Measurements from ENCODE around the gene PRCP. TPM values are rescaled to one million over a fixed set of nuclear protein-coding genes. Genes with fewer than 3 reads are reported as not detected.

The PRCP gene
- total and polyA plus RNA-seq, 5 donors from 2014 or later: 19.7 to 41.9 (median 27.9) TPM

DNA sequence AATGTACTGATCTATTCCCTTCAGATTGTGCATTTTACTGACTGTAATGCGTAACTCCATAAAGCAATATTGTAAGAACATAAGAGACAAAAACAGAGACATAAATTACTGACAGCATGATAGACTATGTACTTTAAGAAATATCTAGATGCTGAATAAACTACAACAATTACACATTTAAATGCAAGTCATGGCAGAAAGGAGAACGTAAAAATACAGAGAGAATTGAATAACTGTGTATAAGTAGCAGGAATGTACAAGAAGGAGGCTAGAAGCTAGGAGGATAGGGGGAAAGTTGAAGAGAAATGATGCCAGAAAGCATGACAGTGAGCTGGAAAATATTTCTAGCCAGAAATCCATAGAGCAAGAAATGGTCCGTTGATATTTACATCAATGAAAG, 92.6 kb downstream of the PRCP start:
- no peaks in the 10 kb centered on the region for H3K36me3 ChIP-seq (ENCODE audit: control insufficient read depth, insufficient read depth, low read length)
- H3K27ac ChIP-seq (ENCODE audit: insufficient read depth, low read length, poor library complexity, severe bottlenecking): no peak overlapping the region
- H3K9me3 Mint-ChIP-seq: peaks cover 0 to 4% (median 0%) of the 10 kb centered on the region in 7 donors
- no peak overlapping the region for H3K27ac Mint-ChIP-seq
- no peaks in the 10 kb centered on the region for H3K4me1 ChIP-seq (ENCODE audit: control insufficient read depth, insufficient read depth, low read length, poor library complexity, severe bottlenecking)
- DNase-seq (no peak), ATAC-seq (ENCODE audit: low read depth in 2 of 2) (no peak)
- no peaks in the 10 kb centered on the region for H3K36me3 Mint-ChIP-seq
- H3K9me3 ChIP-seq (ENCODE audit: control insufficient read depth in 2 of 2, low read length in 2 of 2): no peaks in the 10 kb centered on the region
- no peak overlapping the region for H3K4me3 ChIP-seq (ENCODE audit: low read depth, low read length)
- H3K27me3 ChIP-seq (ENCODE audit: control insufficient read depth, insufficient read depth, low read length): peaks cover 10% of the 10 kb centered on the region
- peaks cover 12% of the 10 kb centered on the region for H3K27me3 Mint-ChIP-seq
- H3K4me1 Mint-ChIP-seq: no peaks in the 10 kb centered on the region
- H3K4me3 Mint-ChIP-seq: no peak overlapping the region

GRCh38 chr11:82802710-82803109, 97.5 kb downstream of the PRCP start:
- no peak overlapping the region for H3K4me3 Mint-ChIP-seq
- H3K27ac Mint-ChIP-seq: no peak overlapping the region
- H3K4me1 Mint-ChIP-seq: no peaks in the 10 kb centered on the region
- peaks cover 22% of the 10 kb centered on the region for H3K27me3 Mint-ChIP-seq
- DNase-seq: no peak
- no peaks in the 10 kb centered on the region for H3K36me3 Mint-ChIP-seq
- no peak for ATAC-seq (ENCODE audit: low read depth in 2 of 2)
- Histone ChIP-seq H3K4me1 (ENCODE audit: control insufficient read depth, insufficient read depth, low read length, poor library complexity, severe bottlenecking) (no peaks in the 10 kb centered on the region), H3K9me3 (ENCODE audit: control insufficient read depth in 2 of 2, low read length in 2 of 2) (no peaks in the 10 kb centered on the region), H3K36me3 (ENCODE audit: control insufficient read depth, insufficient read depth, low read length) (no peaks in the 10 kb centered on the region), H3K4me3 (ENCODE audit: low read depth, low read length) (no peak overlapping the region), H3K27ac (ENCODE audit: insufficient read depth, low read length, poor library complexity, severe bottlenecking) (no peak overlapping the region), H3K27me3 (ENCODE audit: control insufficient read depth, insufficient read depth, low read length) (peaks cover 12% of the 10 kb centered on the region)
- H3K9me3 Mint-ChIP-seq: peaks cover 0 to 4% (median 0%) of the 10 kb centered on the region in 7 donors

DNA sequence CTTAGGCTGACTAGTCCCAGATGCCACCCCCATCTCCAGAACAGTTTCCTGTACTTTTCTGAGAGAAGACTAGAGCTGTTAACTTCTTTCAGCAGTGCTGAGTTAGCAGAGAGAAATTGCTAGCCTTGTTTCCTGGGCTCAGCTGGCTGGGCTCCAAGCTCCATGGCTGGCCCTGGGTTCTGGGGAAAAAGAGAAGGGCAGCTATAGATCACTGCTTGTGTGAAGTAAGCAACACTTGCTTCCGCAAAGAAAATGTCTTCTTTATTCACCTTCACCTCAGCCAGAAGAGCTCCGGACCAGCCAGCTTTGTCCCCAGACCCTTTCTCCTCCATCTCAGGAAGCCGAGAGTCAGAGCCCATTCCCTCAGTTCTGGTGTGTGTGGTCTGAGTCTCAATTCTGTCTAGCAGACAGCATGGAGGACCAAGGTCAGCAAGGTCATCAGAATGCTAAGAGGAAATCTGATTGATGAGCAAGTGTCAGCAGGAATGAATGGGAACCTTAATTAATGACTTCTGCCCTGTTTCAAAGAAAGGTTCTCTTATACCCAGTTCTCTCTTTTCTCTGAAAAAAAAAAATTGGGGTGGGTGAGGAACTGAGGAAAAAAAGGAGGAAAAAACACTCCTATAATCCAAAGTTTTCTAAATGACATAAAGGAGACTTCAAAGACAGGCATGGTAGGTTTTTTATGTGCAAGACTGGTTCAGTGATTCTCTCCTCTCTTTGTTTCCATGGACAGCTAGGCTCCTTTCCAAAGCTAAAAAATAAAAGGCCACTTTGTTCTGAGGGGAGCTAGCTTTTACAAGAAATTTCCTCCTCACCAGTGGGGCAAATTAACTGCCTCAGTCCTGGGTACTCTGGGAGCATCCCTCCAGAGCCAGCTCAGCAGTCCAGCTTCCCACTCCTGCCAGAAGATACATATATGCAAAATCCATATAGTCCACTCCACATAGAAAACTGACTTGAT, 103.0 kb downstream of the PRCP start:
- Mint-ChIP-seq H3K27ac (no peak overlapping the region), H3K36me3 (no peaks in the 10 kb centered on the region), H3K4me1 (no peaks in the 10 kb centered on the region), H3K27me3 (peaks cover 13% of the 10 kb centered on the region), H3K9me3 (peaks cover 0 to 4% (median 0%) of the 10 kb centered on the region in 7 donors), H3K4me3 (no peak overlapping the region)
- Histone ChIP-seq H3K9me3 (ENCODE audit: control insufficient read depth in 2 of 2, low read length in 2 of 2) (no peaks in the 10 kb centered on the region), H3K36me3 (ENCODE audit: control insufficient read depth, insufficient read depth, low read length) (no peaks in the 10 kb centered on the region), H3K27ac (ENCODE audit: insufficient read depth, low read length, poor library complexity, severe bottlenecking) (no peak overlapping the region), H3K27me3 (ENCODE audit: control insufficient read depth, insufficient read depth, low read length) (peaks cover 4% of the 10 kb centered on the region), H3K4me3 (ENCODE audit: low read depth, low read length) (no peak overlapping the region), H3K4me1 (ENCODE audit: control insufficient read depth, insufficient read depth, low read length, poor library complexity, severe bottlenecking) (no peaks in the 10 kb centered on the region)
- DNase-seq (no peak), ATAC-seq (ENCODE audit: low read depth in 2 of 2) (no peak)

GRCh38 chr11:82794490-82794889, 105.7 kb downstream of the PRCP start:
- H3K4me1 ChIP-seq (ENCODE audit: control insufficient read depth, insufficient read depth, low read length, poor library complexity, severe bottlenecking): no peaks in the 10 kb centered on the region
- H3K4me3 ChIP-seq (ENCODE audit: low read depth, low read length): no peak overlapping the region
- H3K36me3 ChIP-seq (ENCODE audit: control insufficient read depth, insufficient read depth, low read length): no peaks in the 10 kb centered on the region
- Mint-ChIP-seq H3K27me3 (peaks cover 8% of the 10 kb centered on the region), H3K4me1 (no peaks in the 10 kb centered on the region), H3K9me3 (no peaks in the 10 kb centered on the region), H3K27ac (no peak overlapping the region), H3K4me3 (no peak overlapping the region), H3K36me3 (no peaks in the 10 kb centered on the region)
- no peaks in the 10 kb centered on the region for H3K9me3 ChIP-seq (ENCODE audit: control insufficient read depth in 2 of 2, low read length in 2 of 2)
- peaks cover 2% of the 10 kb centered on the region for H3K27me3 ChIP-seq (ENCODE audit: control insufficient read depth, insufficient read depth, low read length)
- no peak overlapping the region for H3K27ac ChIP-seq (ENCODE audit: insufficient read depth, low read length, poor library complexity, severe bottlenecking)
- DNase-seq: no peak
- no peak for ATAC-seq (ENCODE audit: low read depth in 2 of 2)

DNA sequence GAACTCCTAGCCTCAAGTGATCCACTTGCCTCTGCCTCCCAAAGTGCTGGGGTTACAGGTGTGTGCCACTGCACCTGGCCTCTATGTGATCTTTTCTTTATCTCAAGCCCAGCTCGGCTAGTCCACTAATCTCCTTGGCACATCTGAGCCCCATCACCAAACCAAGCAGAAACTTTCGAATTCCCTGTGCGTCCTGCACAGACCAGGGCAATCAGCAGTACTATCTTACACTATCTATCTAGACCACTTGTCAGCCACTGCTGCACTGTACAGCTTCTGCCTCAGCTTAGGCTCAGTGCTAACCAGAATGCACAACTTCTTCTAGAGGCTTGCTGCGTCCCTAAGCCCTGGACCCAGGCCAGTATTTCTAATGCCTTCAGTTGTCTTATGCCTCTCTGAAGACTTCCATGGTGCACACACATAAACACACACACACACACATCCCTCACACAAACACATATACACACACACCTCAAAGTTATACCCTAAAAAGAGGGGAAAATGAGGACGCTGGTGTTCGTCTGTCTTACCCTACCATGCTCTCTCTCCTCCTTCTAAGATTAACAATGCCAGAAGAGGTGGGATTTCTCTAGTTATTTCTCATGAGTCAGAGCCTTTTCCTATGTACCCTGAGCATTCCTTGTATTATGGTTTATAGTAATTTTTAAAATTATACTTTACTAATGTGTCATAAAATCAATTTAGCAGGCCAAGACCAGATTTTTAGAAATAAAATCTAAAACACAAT, 107.2 kb downstream of the PRCP start:
- ATAC-seq (ENCODE audit: low read depth in 2 of 2): no peak
- no peak overlapping the region for H3K4me3 Mint-ChIP-seq
- Histone ChIP-seq H3K27ac (ENCODE audit: insufficient read depth, low read length, poor library complexity, severe bottlenecking) (no peak overlapping the region), H3K36me3 (ENCODE audit: control insufficient read depth, insufficient read depth, low read length) (no peaks in the 10 kb centered on the region), H3K4me3 (ENCODE audit: low read depth, low read length) (no peak overlapping the region), H3K4me1 (ENCODE audit: control insufficient read depth, insufficient read depth, low read length, poor library complexity, severe bottlenecking) (no peaks in the 10 kb centered on the region), H3K9me3 (ENCODE audit: control insufficient read depth in 2 of 2, low read length in 2 of 2) (no peaks in the 10 kb centered on the region), H3K27me3 (ENCODE audit: control insufficient read depth, insufficient read depth, low read length) (peaks cover 2% of the 10 kb centered on the region)
- no peaks in the 10 kb centered on the region for H3K9me3 Mint-ChIP-seq
- DNase-seq: no peak
- H3K36me3 Mint-ChIP-seq: no peaks in the 10 kb centered on the region
- H3K4me1 Mint-ChIP-seq: no peaks in the 10 kb centered on the region
- no peak overlapping the region for H3K27ac Mint-ChIP-seq
- H3K27me3 Mint-ChIP-seq: peaks cover 5% of the 10 kb centered on the region

DNA sequence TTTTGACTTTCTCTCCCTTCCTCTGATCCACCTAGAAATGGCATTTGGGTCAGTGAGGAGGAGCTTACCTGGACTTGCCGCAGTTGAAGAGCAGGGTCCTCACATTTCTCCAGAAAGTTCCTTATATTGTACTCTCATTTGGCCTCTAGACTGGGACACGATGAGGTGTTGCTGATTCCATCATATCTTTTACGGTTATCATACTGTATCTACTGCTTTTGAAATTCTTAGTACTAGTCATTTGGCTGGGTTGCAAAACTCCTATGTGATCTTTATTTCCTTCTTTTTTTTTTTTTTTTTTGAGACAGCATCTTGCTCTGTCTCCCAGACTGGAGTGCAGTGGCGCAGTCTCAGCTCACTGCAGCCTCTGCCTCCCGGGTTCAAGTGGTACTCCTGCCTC, 107.9 kb downstream of the PRCP start:
- Mint-ChIP-seq H3K27me3 (peaks cover 5% of the 10 kb centered on the region), H3K4me1 (no peaks in the 10 kb centered on the region), H3K4me3 (no peak overlapping the region), H3K36me3 (no peaks in the 10 kb centered on the region), H3K9me3 (no peaks in the 10 kb centered on the region), H3K27ac (no peak overlapping the region)
- DNase-seq (no peak), ATAC-seq (ENCODE audit: low read depth in 2 of 2) (no peak)
- Histone ChIP-seq H3K4me3 (ENCODE audit: low read depth, low read length) (no peak overlapping the region), H3K9me3 (ENCODE audit: control insufficient read depth in 2 of 2, low read length in 2 of 2) (no peaks in the 10 kb centered on the region), H3K27me3 (ENCODE audit: control insufficient read depth, insufficient read depth, low read length) (peaks cover 2% of the 10 kb centered on the region), H3K36me3 (ENCODE audit: control insufficient read depth, insufficient read depth, low read length) (no peaks in the 10 kb centered on the region), H3K4me1 (ENCODE audit: control insufficient read depth, insufficient read depth, low read length, poor library complexity, severe bottlenecking) (no peaks in the 10 kb centered on the region), H3K27ac (ENCODE audit: insufficient read depth, low read length, poor library complexity, severe bottlenecking) (no peak overlapping the region)

DNA sequence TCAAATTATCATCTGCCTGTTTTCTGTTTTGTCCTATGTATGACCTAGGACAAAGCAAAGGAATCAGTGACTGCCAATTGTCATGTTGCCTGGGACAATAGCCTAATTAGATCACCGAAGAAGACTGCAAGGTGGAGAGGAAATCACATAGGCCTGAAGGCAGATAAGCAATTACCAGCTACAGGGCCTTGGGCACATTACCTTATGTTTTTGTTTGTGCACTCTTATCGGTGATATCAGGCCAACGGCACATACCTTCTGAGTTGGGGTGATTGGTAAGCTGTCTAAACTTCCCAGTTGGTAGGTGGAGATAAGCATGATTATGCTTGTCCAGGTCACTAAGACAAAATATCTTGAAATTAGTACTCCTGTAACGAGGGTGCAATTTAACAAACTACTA, 108.5 kb downstream of the PRCP start:
- H3K9me3 ChIP-seq (ENCODE audit: control insufficient read depth in 2 of 2, low read length in 2 of 2): no peaks in the 10 kb centered on the region
- DNase-seq: no peak
- H3K4me3 Mint-ChIP-seq: no peak overlapping the region
- H3K4me1 ChIP-seq (ENCODE audit: control insufficient read depth, insufficient read depth, low read length, poor library complexity, severe bottlenecking): no peaks in the 10 kb centered on the region
- H3K27me3 Mint-ChIP-seq: peaks cover 5% of the 10 kb centered on the region
- H3K27me3 ChIP-seq (ENCODE audit: control insufficient read depth, insufficient read depth, low read length): no peaks in the 10 kb centered on the region
- H3K36me3 Mint-ChIP-seq: no peaks in the 10 kb centered on the region
- no peak overlapping the region for H3K27ac ChIP-seq (ENCODE audit: insufficient read depth, low read length, poor library complexity, severe bottlenecking)
- ATAC-seq (ENCODE audit: low read depth in 2 of 2): no peak
- no peaks in the 10 kb centered on the region for H3K36me3 ChIP-seq (ENCODE audit: control insufficient read depth, insufficient read depth, low read length)
- no peak overlapping the region for H3K27ac Mint-ChIP-seq
- H3K4me1 Mint-ChIP-seq: no peaks in the 10 kb centered on the region
- H3K9me3 Mint-ChIP-seq: no peaks in the 10 kb centered on the region
- H3K4me3 ChIP-seq (ENCODE audit: low read depth, low read length): no peak overlapping the region
